DND-41 (cell line): ENCODE data around the gene LRRC47.
"Not testable (repeated sequence)": the region's sequence is repeated elsewhere in the genome, so short reads cannot be mapped to it uniquely, and the experiment has no call there.

Experiments
- ATAC-seq: fragments of 200-7000 bp; cut with Tn5 transposase; 3 replicates; pipeline ENCODE4 v1.9.1; 2021; ENCODE audit warnings: low read depth; ENCODE audit not compliant: insufficient read depth
- DNase-seq: peaks from one replicate; pipeline ENCODE4 v3.0.0-alpha.2; 2020
- H2AFZ ChIP-seq: 2 replicates; pipeline ENCODE4 v1.6.0; 2012; ENCODE audit warnings: low read depth, low read length
- H3K27ac ChIP-seq: 2 replicates; pipeline ENCODE4 v1.5.1; 2012; ENCODE audit warnings: low read length, inconsistent platforms
- H3K27me3 ChIP-seq: fragments of 200-600 bp; sonication (generic); 2 replicates; pipeline ENCODE4 v1.6.0; 2012; ENCODE audit warnings: low read length, mild to moderate bottlenecking, inconsistent platforms; ENCODE audit not compliant: insufficient read depth, poor library complexity
- H3K36me3 ChIP-seq: 2 replicates; pipeline ENCODE4 v1.5.1; 2012; ENCODE audit warnings: low read length, inconsistent platforms; ENCODE audit not compliant: insufficient read depth
- H3K4me1 ChIP-seq: 2 replicates; pipeline ENCODE4 v1.5.1; 2012; ENCODE audit warnings: mild to moderate bottlenecking, low read length; ENCODE audit not compliant: insufficient read depth
- H3K4me2 ChIP-seq: 2 replicates; pipeline ENCODE4 v1.6.0; 2012; ENCODE audit warnings: mild to moderate bottlenecking, moderate library complexity, low read length, inconsistent platforms; ENCODE audit not compliant: insufficient read depth
- H3K4me3 ChIP-seq, 2 experiments: fragments of 200-600 bp in 1 of 2; shearing (Covaris generic) in 1 of 2; 2 replicates each; pipeline ENCODE4 v1.5.1; 2012 to 2016; ENCODE audit warnings: inconsistent platforms in 2 of 2, low read length in 2 of 2, mild to moderate bottlenecking in 2 of 2, low read depth in 1 of 2, moderate library complexity in 1 of 2
- H3K79me2 ChIP-seq: 2 replicates; pipeline ENCODE4 v1.6.0; 2012; ENCODE audit warnings: low read length, inconsistent platforms; ENCODE audit not compliant: insufficient read depth
- H3K9ac ChIP-seq: 2 replicates; pipeline ENCODE4 v1.6.0; 2012; ENCODE audit warnings: low read depth, mild to moderate bottlenecking, inconsistent platforms, low read length, moderate library complexity
- H3K9me3 ChIP-seq: 2 replicates; pipeline ENCODE4 v1.5.1; 2012; ENCODE audit warnings: low read length, moderate library complexity, mild to moderate bottlenecking, inconsistent platforms; ENCODE audit not compliant: insufficient read depth, severe bottlenecking
- H4K20me1 ChIP-seq: 2 replicates; pipeline ENCODE4 v1.6.0; 2012; ENCODE audit warnings: low read length; ENCODE audit not compliant: insufficient read depth
- EZH2 ChIP-seq: IDR thresholded peaks from 3 replicates; pipeline ENCODE4 v1.6.1; 2012; ENCODE audit warnings: borderline replicate concordance, low read depth, mild to moderate bottlenecking, moderate library complexity, low read length, inconsistent platforms; ENCODE audit not compliant: severe bottlenecking
- TF ChIP-seq, protein P1 (sequence below): IDR thresholded peaks from 2 replicates; pipeline ENCODE4 v1.5.1; 2012; ENCODE audit warnings: borderline replicate concordance, low read length, moderate library complexity, mild to moderate bottlenecking; ENCODE audit not compliant: poor library complexity, severe bottlenecking; ENCODE audit errors: extremely low read depth

LRRC47 gene

DNA sequence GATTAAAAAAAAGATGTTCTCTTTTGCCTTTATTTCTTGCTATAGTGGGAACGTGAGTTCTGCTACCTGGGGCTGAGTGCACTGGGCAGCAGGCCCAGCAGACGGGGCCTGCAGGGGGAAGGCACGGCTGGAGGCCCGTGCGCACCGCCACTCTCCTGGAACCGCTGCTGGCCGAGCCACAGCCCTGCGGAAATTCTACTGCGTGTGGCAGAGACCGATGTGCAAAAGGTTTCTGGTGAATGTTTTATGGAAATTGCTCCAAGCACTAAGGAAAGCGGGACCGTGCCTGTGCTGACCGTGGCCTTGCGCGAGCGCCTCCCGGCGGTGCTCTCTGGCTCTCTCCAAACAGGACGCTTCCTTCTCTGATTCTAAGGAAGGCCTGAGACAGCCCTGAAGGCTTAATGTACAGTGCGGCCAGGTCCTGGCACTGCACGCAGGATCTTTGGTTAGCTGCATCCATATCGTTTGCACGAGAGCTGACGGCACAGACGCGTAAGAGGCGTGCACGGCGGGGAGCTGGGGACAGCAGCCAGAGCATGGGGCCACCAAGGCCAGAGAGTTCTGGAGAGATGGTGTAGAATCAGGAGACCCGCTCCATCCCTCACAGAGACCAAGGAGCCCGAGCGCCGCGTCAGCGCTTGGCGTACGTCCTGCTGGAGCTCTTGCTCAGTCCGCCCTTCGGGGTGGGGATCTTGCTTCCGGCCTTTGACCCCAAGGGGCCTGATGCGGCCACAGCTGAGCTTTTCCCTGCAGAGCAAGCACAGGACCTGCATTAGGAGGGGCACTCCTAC, 18.7 kb upstream of the LRRC47 start:
- Histone ChIP-seq H3K4me3 (no peak overlapping the region), H3K27ac (no peak overlapping the region), H3K4me1 (no peaks in the 10 kb centered on the region), H3K4me2 (no peak overlapping the region), H3K9me3 (no peaks in the 10 kb centered on the region), H3K36me3 (peaks cover 12% of the 10 kb centered on the region), H3K79me2 (no peaks in the 10 kb centered on the region), H4K20me1 (no peaks in the 10 kb centered on the region), H3K27me3 (no peaks in the 10 kb centered on the region), H3K9ac (no peak overlapping the region), H2AFZ (no peak overlapping the region)
- DNase-seq (no peak), ATAC-seq (no peak)
- TF ChIP-seq, protein P1, sequence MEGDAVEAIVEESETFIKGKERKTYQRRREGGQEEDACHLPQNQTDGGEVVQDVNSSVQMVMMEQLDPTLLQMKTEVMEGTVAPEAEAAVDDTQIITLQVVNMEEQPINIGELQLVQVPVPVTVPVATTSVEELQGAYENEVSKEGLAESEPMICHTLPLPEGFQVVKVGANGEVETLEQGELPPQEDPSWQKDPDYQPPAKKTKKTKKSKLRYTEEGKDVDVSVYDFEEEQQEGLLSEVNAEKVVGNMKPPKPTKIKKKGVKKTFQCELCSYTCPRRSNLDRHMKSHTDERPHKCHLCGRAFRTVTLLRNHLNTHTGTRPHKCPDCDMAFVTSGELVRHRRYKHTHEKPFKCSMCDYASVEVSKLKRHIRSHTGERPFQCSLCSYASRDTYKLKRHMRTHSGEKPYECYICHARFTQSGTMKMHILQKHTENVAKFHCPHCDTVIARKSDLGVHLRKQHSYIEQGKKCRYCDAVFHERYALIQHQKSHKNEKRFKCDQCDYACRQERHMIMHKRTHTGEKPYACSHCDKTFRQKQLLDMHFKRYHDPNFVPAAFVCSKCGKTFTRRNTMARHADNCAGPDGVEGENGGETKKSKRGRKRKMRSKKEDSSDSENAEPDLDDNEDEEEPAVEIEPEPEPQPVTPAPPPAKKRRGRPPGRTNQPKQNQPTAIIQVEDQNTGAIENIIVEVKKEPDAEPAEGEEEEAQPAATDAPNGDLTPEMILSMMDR, result no peak
- TF ChIP-seq EZH2, result no peak

GRCh38 chr1:3814065-3814464, 17.8 kb upstream of the LRRC47 start:
- Histone ChIP-seq H3K36me3 (peaks cover 12% of the 10 kb centered on the region), H2AFZ (no peak overlapping the region), H3K9ac (no peak overlapping the region), H3K27me3 (no peaks in the 10 kb centered on the region), H3K4me1 (no peaks in the 10 kb centered on the region), H3K9me3 (no peaks in the 10 kb centered on the region), H3K27ac (no peak overlapping the region), H4K20me1 (no peaks in the 10 kb centered on the region), H3K4me3 (no peak overlapping the region), H3K79me2 (no peaks in the 10 kb centered on the region), H3K4me2 (no peak overlapping the region)
- ATAC-seq (no peak), DNase-seq (no peak)
- TF ChIP-seq EZH2, result no peak
- TF ChIP-seq, protein P1, result no peak

- H3K4me3 ChIP-seq, result no peak overlapping the region
- peaks cover 7% of the 10 kb centered on the region for H3K9me3 ChIP-seq
- H3K9ac ChIP-seq, result no peak overlapping the region
- H2AFZ ChIP-seq, result no peak overlapping the region
- DNase-seq (no peak), ATAC-seq (no peak)
- peaks cover 12% of the 10 kb centered on the region for H3K36me3 ChIP-seq
- no peak overlapping the region for H3K27ac ChIP-seq
- H3K79me2 ChIP-seq, result no peaks in the 10 kb centered on the region
- H4K20me1 ChIP-seq, result no peaks in the 10 kb centered on the region
- no peak for TF ChIP-seq EZH2
- TF ChIP-seq, protein P1, result no peak
- no peaks in the 10 kb centered on the region for H3K27me3 ChIP-seq
- H3K4me1 ChIP-seq, result no peaks in the 10 kb centered on the region
- H3K4me2 ChIP-seq, result no peak overlapping the region
These were observed 15.3 kb upstream of the LRRC47 start for GRCh38 chr1:3811595-3811911.

DNA sequence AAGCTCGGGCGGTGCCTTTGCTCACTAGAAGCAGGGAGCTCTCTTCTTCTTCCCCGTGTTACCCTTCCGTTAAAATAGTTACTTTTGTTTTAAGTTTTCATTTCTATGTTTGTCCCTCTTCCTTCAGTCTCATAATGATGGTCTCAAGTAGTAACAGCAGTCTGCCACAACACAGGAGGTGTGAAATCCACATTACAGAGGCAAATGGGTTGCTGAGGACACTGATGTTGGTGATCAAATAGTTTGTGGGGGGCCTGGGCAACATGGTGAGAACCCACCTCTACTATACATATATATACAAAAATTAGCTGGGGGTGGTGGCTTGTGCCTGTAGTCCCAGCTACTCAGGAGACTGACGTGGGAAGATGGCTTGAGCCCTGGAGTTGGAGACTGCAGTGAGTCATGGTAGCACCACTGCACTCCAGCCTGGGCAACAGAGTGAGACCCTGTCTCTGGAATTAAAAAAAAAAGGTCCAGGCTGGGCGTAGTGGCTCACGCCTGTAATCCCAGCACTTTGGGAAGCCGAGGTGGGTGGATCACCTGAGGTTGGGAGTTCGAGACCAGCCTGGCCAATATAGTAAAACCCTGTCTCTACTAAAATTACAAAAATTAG, 14.0 kb upstream of the LRRC47 start:
- not testable (repeated sequence) for ATAC-seq
- peaks cover 12% of the 10 kb centered on the region for H3K36me3 ChIP-seq

More for the DNA sequence above, 14.0 kb upstream of the LRRC47 start:
- not testable (repeated sequence) for H4K20me1 ChIP-seq, H3K27ac ChIP-seq, H3K9ac ChIP-seq, H3K9me3 ChIP-seq, DNase-seq, H3K27me3 ChIP-seq, H3K4me1 ChIP-seq, H3K4me3 ChIP-seq, H2AFZ ChIP-seq, H3K4me2 ChIP-seq, H3K79me2 ChIP-seq
